ENCODE measurements around the gene MRPL53. TPM values are rescaled to one million over a fixed set of nuclear protein-coding genes. Genes with fewer than 3 reads are reported as not detected.
A peak's percentile ranks its signal among the peaks of the same experiment; 100 is the strongest.

MRPL53 gene
- total and polyA plus RNA-seq, 2 of the 13 experiments (the other 11 are each of a cell fraction or from before 2014, with no cell fraction given), result 34.3 to 51.9 TPM

GRCh38 chr2:74464406-74464805, 8.1 kb downstream of the MRPL53 start:
- Histone ChIP-seq H3K36me3 (replicated peaks in 1 of 2; ENCODE audit: control insufficient read depth in 1 of 2, insufficient read depth in 2 of 2, low read length in 2 of 2) (peaks cover 1 to 24% of the 10 kb centered on the region in 2 experiments), H3K4me1 (ENCODE audit: insufficient read depth, low read length) (peaks cover 36% of the 10 kb centered on the region), H3K27me3 (ENCODE audit: control insufficient read depth in 1 of 2, insufficient read depth in 2 of 2, low read length in 2 of 2) (no peaks in the 10 kb centered on the region; a peak in 1 of 5 replicates), H2AFZ (ENCODE audit: low read length) (no peak overlapping the region), H3K4me3 (replicated peaks in 1 of 3; ENCODE audit: insufficient read depth in 1 of 3, low read depth in 2 of 3, low read length in 3 of 3) (peak overlapping the region; percentile 74 to 92 (median 83)), H3K9me3 (ENCODE audit: low read length) (no peaks in the 10 kb centered on the region), H3K9ac (ENCODE audit: insufficient read depth, low read depth, low read length) (peak overlapping the region; percentile 96), H4K20me1 (ENCODE audit: insufficient read depth, low read length) (peaks cover 4% of the 10 kb centered on the region; the same call in 1 of the 2 replicates), H3K27ac (ENCODE audit: extremely low read length, insufficient read depth, low read length) (peak overlapping the region; percentile 89), H3K79me2 (ENCODE audit: insufficient read depth, low read length) (peaks cover 29% of the 10 kb centered on the region), H3K4me2 (ENCODE audit: low read depth, low read length) (peak overlapping the region; percentile 92)
- peak; percentile 20 for ATAC-seq
- no peak for FAIRE-seq
- DNase-seq (ENCODE audit: low spot score), result no peak
- BruUV-seq (replicated peaks), result no TSS peak
- in situ Hi-C loops (cut with HindIII; ENCODE audit: extremely low pct_ligation_motif_present, low pct_unique_long_range_greater_than_20kb) (no loop called here), intact Hi-C loops (cut with micrococcal nuclease; ENCODE audit: unreplicated experiment) (loop anchor here (2.0 kb wide), 1 partner anchor 40 kb away; no protein-coding TSS in a partner anchor)
- WGBS (ENCODE audit: low lambda C conversion rate), result 0% methylated on average over 7 of the region's 13 CpGs
- TF ChIP-seq ZNF275 (CRISPR knock-in tag; IDR thresholded peaks at IDR 0.05; ENCODE audit: borderline replicate concordance), result 0 out of 2 replicates have a peak, but pooled peaks have one; percentile 13
- 0 out of 2 replicates have a peak, but pooled peaks have one; percentile 6 for TF ChIP-seq ZMAT3 (CRISPR knock-in tag; conservative IDR thresholded peaks at IDR 0.05)
- TF ChIP-seq ZNF432 (CRISPR knock-in tag; IDR thresholded peaks at IDR 0.05; ENCODE audit: borderline replicate concordance), result no peak
- no peak for TF ChIP-seq TCF12 (IDR thresholded peaks at IDR 0.05)
- 0 out of 2 replicates have a peak, but pooled peaks have one; percentile 10 for TF ChIP-seq TCF12 (CRISPR knock-in tag; IDR thresholded peaks at IDR 0.05)
- 0 out of 2 replicates have a peak, but pooled peaks have one; percentile 54 for TF ChIP-seq DNMT3B (CRISPR knock-in tag; conservative IDR thresholded peaks at IDR 0.05)
- TF ChIP-seq DRAP1 (CRISPR knock-in tag; IDR thresholded peaks at IDR 0.05), result no peak
- peak; percentile 38; the same call in 1 of the 2 replicates for TF ChIP-seq CSRNP1 (CRISPR knock-in tag; IDR thresholded peaks at IDR 0.05)
- peak; percentile 67; the same call in 1 of the 2 replicates for TF ChIP-seq ARID2 (CRISPR knock-in tag; IDR thresholded peaks at IDR 0.05; ENCODE audit: borderline replicate concordance)
- TF ChIP-seq SNAPC2 (CRISPR knock-in tag; IDR thresholded peaks at IDR 0.05), result peak; percentile 66; the same call in 1 of the 2 replicates
- TF ChIP-seq MYPOP (CRISPR knock-in tag; IDR thresholded peaks at IDR 0.05), result 0 out of 2 replicates have a peak, but pooled peaks have one; percentile 33
- TF ChIP-seq ZNF644 (CRISPR knock-in tag; IDR thresholded peaks at IDR 0.05; ENCODE audit: low read depth), result no peak
- no peak for TF ChIP-seq XBP1 (CRISPR knock-in tag; IDR thresholded peaks at IDR 0.05)
- 0 out of 2 replicates have a peak, but pooled peaks have one; percentile 76 for TF ChIP-seq NFIB (CRISPR knock-in tag; IDR thresholded peaks at IDR 0.05; ENCODE audit: borderline replicate concordance)
- TF ChIP-seq ZNF280B (CRISPR knock-in tag; IDR thresholded peaks at IDR 0.05; ENCODE audit: borderline replicate concordance), result peak; percentile 3; the same call in 1 of the 2 replicates
- 0 out of 2 replicates have a peak, but pooled peaks have one; percentile 9 for TF ChIP-seq MED13 (CRISPR knock-in tag; IDR thresholded peaks at IDR 0.05)
- CTCF ChIA-PET (ENCODE audit: low intra/inter-chr PET ratio, low total read pairs), result interaction anchor here (1.2 kb wide), 1 partner anchor 19 kb away, joined by 5 read pairs; the partner anchor contains the start of genes CCDC142 and TTC31
- POLR2A ChIA-PET, result interaction anchor here (1.2 to 3.9 kb wide), 4 partner anchors 17 to 35 kb away, joined by 3 to 21 read pairs (median 8); partner anchors contain the start of genes CCDC142 and TTC31

Data from HepG2 (cell line).